SW 1271 (cell line): ENCODE data around the gene MRFAP1L1.

ENCODE experiments used
- DNase-seq, 2 experiments: peaks; one replicate each; lab custom pipeline; 2025; lab: John Stamatoyannopoulos, UW

MRFAP1L1 gene

DNA sequence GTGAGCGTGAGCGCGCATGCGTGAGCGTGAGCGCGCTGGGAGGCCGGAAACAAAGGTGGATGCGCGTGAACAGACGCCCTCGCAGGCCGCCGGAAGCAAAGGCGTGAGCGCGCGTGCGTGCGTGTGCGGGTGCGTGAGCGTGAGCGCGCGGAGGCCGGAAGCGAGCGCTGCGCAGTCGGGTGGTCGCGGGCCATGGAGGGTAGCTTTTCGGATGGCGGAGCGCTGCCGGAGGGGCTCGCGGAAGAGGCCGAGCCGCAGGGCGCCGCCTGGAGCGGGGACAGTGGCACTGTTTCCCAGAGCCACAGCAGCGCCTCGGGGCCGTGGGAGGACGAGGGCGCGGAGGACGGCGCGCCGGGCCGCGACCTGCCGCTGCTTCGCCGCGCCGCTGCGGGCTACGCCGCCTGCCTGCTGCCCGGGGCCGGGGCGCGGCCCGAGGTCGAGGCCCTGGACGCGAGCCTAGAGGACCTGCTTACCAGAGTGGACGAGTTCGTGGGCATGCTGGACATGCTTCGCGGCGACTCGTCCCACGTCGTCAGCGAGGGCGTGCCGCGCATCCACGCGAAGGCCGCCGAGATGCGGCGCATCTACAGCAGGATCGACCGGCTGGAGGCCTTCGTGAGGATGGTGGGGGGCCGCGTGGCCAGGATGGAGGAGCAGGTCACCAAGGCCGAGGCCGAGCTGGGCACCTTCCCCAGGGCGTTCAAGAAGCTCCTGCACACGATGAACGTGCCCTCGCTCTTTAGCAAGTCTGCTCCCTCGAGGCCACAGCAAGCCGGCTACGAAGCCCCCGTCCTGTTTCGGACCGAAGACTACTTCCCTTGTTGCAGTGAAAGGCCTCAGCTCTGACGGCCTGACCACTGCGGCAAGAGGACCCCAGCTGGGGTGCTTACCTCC is 6.6 kb upstream of the MRFAP1L1 start, which contains the start of gene BLOC1S4:
Gene BLOC1S4, plus strand, starts transcription at position 157 of the 894 bp plus-strand sequence. Its CDS starts 36 bp downstream, at position 193.
- peak; percentile 65 to 80 for DNase-seq

DNA sequence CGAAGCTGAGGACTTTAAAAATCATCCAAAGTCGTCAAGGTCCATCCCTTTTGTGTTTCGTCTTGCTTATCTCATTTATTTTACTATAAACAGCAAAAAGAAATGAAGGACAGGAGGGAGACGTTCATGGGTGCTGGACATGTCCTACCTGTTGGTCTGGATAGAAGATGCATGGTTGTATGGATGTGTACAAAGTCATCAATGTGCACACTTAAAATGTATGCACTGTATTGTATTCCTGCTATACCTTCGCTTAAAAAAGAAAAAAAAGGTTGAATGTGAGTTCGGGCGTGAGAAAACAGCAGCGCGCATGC is 6.0 kb upstream of the MRFAP1L1 start:
- DNase-seq = no peak

DNA sequence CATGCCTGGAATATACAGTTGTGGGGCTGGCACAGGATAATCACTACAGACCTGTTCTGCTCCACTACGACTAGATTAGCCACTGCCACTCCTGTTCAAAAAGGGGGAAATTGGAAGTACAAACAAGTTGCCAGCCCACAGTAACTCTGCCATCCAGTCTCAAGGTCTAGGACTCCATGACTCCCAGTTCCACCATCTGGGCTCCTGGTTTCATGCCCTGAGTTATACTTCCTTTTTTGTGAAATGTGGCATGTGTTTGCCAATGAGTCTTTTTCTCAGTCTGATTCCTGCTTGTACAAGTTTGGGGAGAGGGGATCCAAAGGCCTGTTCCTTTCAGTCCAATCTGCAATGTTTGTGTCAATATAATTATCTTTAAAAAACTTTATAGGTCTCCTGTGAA is 5.3 kb upstream of the MRFAP1L1 start:
- DNase-seq = no peak

DNA sequence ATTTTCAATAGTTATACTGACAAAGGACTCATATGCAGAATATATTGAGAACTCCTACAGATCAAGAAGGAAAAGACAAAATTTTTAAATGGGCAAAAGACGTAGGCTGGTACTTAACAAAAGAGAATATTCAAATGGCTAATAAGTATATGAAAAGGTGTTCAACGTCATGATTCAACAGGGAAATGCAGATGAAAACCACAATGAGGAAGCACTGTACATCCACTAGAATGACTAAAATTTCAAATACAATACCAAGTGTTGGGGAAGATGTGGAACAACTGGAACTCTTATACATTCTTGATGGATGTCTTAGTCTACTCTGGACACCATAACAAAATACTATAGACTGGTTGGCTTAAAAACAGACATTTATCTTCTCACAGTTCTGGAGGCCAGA is 1.3 kb upstream of the MRFAP1L1 start:
- no peak for DNase-seq

DNA sequence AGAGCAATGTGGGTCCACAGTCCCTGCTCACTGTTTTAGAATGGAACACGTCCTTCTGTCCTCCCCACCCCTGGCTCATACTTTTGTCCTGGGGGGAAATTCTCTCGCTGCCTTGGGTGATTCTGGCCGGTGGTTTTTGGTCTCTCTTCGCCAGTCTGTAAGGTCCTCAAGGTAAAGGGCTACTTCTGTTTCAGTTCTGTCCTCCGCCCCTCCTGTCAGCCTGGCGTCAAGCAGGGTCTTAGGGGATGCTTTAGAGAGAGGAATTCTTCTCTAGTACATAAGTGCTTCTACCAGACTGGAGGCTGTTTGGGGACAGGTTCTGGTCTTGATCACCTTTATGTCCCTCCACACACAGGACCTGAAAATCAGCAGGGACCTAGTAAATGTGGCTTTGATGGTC is 617 bp upstream of the MRFAP1L1 start:
- DNase-seq = no peak

DNA sequence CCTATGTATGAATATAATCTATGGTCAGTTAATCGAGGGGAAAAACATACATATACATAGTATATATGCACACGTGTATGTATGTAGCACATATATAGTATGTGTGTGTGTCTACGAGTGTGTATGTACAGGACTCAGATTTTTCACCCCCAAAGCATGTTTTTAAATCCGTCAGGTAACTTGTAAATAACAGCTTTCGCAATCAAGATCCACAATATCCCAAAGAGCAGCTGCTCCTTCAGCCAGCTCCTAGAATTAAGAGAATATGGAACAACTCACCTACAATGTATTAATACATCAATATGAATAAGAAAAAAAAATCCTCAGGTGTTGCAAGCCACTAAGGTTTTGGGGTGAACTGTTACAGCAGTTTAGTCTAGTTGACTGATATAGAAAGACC is 3.5 kb downstream of the MRFAP1L1 start:
- no peak for DNase-seq

DNA sequence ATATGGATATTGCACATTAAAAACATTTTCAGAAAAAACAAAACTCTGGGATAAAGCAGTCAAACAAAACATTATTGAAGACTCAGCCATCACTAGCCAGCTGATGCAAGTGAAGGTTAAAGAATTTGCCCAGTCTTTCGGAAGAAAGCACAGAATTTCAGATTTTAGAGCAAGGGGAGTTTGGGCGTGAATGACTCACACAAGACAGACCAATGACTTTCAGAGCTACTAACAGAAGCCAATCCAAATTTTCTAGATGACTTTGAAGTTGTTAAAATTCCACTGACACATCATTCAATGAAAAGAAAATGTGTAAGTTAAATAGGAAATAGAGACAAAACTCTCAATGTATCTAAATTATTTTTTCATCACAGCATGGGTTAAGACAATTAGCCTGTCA is 4.0 kb downstream of the MRFAP1L1 start:
- no peak for DNase-seq

DNA sequence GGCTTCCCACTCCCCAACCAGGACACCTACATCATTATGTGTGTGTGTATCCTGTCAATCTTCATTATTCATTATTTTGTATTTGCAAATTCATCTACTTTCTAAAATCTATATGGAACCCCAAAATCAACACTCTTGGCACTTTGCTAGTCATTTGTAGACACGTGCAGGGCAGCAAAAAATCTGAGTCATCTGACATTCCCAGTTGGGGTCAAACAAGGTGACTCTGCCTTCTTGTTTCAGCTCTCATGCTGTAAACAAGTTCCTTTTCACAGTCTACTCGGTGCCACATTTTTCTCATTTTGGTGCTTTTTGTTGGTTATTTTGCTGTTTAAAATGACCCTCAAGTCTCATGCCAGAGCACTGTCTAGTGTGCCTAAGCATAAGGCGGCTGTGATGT is 5.9 kb downstream of the MRFAP1L1 start:
- no peak for DNase-seq

DNA sequence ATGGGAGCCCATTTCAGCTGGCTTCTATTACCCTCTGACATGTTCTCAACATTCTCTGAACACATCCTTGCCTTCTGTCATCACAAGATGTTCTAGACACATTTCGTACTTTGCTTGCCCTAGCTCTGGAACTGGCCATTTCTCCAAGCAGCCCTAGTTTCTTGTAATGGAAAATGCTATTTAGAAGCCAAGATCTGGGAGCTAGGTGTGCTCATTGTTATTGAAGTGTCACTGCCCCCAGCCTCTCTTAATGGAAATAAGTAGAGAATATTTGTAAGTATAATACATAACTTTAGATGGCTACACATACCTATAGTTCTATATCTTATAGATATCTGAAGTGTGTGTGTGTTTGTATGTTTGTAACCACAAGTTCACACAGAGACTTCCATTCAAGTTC is 6.9 kb downstream of the MRFAP1L1 start:
- no peak for DNase-seq

DNA sequence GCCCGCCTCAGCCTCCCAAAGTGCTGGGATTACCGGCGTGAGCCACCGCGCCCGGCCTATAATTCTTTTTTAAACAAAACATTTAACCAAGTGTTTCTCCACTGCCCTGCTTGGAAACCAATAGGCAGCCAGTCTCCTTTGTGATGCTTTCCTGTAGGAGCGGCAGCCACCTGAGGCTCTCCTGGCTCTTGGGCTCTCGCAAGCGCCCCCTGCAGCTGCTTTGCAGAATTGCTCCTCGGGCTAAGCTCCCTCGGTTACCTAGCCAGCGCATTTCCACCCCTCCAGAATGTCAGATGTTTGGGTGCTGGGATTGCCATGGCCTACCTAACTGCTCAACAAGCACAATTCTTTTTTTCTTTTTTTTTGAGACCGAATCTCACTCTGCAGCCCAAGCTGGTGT is 8.3 kb downstream of the MRFAP1L1 start:
- DNase-seq = peak in 1 of 2 experiments; percentile 10

DNA sequence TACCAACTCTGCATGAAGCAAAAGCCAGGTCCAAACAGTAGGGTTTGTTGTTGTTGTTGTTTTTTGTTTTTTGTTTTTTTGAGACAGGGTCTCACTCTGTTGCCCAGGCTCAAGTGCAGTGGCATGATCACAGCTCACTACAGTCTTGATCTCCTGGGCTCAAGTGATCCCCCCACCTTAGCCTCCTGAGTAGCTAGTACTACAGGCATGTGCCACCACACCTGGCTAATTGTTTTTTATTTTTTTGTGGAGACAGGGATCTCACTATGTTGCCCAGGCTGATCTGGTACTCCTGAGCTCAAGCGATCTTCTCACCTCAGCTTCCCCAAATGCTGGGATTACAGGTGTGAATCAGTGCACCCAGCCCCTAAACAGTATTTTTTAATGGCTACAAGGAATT is 9.8 kb downstream of the MRFAP1L1 start:
- DNase-seq = no peak

DNA sequence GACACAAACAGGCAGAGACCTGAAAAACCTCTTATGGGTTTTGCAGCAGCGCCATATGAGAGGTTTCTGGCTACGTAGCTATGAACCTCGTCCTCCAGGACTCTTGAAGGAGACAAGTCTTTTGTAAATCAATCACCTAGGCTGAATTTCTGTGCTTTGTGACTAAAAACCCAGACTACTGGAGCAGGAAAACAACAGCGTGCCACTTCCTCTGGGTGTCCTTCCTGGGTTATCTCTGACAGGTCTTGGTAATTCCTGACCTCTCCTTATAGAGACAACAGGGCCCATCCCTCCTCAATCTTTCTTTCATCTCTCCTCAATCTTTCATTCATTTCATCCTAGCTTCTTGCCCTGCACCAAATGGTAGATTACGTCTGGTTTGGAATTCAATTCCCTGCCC is 10.3 kb downstream of the MRFAP1L1 start:
- DNase-seq = no peak

DNA sequence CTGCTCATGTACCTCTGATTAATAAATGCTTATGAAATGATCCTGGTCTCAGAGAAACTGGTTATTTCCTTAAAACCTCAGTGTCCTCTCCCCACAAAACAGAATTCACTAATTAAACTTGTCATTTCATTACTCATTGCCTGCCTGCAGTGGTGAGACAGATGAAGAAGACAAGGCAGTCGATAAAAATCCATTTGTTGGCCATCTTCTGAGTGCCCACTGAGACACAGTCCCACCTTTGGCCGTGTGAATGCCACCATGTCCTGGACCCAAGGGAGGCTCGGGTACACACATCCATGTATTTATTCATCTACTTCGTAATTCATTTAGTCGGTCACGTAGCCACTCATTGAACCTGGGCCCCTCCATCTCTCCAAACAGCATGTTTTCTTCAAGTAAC is 12.5 kb downstream of the MRFAP1L1 start:
- no peak for DNase-seq

DNA sequence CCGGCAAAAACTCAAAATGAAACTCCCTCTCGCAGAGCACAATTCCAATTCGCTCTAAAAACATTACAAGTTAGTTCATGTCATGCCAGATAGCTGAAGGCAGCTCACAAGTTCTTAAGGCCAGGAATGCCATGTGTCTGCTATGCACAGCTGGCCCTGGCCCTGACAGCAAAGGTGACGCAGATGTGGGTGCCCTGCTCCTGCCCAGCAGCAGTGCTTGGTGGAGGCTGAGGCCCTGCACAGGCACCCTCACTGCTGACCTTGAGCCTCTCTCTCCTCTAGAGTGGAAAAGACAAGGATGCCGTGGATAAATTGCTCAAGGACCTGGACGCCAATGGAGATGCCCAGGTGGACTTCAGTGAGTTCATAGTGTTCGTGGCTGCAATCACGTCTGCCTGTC is 13.1 kb downstream of the MRFAP1L1 start:
- no peak for DNase-seq

DNA sequence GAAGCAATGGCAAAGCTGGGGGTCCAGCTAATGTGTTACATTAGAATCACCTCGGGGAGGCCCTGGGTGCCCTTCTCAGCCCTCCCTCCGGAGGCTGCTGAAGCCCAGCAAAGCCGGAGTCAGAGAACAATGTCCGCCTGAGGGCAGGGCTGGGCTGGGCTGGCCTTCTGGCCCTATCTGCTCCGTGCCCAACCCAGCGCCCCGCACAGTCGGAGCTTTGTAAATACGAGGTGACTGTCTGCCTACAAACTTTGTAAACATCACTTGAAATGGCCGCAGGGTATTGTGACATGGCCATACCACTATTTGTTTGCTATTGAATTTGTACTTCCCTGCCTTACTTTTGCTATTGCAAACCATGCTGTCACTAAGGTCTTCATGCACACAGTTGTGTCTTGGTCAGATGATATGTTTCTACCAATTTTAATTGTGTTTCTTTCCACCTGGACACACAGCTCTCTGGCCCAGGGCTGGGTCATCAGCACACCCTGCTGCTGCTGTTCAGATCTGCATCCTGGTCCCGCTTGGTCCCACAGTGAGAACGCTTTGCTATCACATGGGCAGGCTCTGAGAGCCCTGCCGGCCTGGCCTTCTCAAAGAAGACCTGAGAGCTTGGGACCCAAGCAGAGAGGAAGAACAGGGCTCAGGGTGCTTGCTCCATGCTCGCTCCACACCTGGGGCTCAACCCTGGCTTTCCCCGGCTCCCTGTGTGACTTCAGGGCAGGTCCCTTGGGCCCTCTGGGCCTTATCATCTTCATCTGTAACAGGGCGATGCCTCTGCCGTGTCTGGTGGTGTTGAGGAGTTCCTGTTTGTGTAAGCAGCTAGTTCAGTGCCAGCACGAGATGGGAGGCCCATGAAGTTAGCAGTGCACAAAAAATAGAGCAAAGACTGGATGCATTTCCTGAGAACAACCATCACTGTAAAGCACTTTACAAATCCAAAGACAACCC is 13.7 kb downstream of the MRFAP1L1 start:
- DNase-seq = no peak

DNA sequence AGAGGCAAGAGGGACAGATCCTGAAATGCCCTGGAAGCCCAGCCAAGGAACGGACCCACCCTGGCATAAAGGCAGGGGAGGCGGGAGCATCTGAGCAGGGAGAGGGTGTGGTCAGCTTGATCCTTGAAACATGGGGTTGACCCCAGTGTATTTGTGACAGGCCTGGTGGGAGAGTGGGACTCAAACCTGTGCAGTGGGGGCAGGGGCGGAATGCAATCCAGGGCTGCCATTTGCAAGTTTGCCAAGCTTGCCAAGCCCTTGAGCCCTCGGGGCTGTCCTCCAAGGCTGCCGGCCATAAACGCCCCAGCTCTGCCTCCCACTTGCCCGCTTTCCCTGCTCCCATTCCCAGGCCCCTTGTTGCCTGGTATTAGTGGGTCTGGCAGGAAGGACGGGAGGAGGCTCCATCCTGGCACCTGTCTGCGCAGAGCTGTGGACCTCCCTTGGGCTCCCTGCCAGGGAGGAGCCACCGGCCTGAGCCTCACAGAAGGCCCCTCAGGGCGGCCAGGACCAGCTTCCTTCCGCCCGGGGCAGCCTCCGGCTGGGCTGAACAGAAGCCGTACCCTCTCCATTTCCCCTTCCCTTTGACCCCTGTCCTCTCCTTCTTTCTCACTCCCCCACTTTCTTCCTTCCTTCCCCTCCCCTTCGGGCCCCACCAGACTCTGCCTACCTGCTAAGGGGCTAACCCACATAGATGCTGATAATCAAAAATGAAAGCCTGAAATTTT is 15.3 kb downstream of the MRFAP1L1 start:
- no peak for DNase-seq

DNA sequence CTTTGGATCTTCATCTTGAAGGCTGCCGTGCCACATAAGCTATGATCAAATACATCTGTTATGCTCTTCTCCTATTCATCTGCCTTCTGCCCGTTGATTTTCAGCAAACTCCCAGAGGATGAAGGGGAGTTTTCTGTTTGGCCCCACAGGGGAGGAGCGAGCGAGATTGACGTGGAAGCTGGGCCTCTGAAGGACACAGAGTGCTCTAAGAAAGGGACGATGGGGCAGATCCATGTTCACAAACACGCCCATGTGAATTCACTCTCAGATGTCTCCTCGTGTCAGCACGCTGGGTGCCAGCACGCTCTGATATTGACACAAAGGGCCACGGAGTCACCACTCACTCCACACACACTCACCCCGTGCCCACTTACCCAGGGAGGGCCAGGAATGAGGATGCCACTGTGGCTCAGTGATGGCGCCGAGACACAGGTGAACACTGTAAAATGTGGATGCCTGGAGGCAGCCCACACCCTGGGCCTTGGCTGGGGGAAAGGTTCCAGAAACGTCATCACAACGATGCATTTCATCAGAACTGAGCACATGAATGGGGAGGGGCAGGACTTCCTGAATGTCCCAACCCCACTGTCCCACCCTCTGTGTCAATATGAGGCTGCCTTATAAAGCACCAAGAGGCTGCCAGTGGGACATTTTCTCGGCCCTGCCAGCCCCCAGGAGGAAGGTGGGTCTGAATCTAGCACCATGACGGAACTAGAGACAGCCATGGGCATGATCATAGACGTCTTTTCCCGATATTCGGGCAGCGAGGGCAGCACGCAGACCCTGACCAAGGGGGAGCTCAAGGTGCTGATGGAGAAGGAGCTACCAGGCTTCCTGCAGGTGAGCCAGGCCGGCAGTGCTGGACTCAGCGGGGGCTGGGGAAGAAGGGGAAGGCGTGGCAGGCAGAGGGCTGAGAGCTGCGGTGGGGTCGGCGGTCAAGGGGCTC is 16.2 kb downstream of the MRFAP1L1 start, which contains the start of gene S100P:
Gene S100P, plus strand, starts transcription at position 648 of the 946 bp plus-strand sequence. Its CDS starts 55 bp downstream, at position 703.
- DNase-seq = no peak

DNA sequence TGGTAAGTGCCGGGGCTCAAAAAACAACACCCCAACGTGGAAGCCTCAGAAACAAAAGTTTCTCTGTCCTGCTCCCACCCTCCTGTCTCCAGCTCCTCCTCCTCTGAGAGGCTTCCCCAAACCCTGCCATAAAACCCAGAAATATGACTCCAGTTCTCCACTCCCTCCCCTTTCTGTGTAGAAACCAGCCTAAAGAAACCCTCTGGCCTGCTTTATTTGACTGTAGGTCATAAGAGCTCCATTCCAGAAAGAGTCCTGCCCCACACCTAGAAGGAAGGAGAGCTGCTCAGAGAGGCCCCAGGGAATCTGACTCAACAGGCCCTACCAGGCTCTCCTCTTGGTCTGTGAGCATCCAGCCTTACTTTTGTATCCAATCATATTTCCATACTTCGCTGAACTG is 16.9 kb downstream of the MRFAP1L1 start:
- DNase-seq = no peak

DNA sequence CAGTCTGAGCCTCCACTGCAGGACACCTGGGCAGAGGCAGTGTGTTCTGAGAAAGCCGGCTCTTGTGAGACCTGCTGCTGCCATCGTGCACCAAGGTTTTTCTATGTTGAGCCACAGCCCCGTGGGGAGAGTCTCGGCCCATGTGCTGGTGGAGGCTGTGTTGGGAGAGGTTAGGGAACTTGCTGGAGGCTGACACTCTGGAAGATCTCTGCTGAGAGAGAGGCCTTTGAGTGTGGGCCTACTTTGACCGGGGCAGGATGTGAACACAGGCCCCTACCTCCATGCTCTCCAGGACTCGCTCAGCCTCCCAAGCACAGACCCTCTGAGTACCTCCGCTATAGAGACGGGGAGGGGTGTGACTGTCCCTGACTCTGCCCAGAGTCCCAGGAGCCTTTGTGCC is 17.3 kb downstream of the MRFAP1L1 start:
- no peak for DNase-seq

DNA sequence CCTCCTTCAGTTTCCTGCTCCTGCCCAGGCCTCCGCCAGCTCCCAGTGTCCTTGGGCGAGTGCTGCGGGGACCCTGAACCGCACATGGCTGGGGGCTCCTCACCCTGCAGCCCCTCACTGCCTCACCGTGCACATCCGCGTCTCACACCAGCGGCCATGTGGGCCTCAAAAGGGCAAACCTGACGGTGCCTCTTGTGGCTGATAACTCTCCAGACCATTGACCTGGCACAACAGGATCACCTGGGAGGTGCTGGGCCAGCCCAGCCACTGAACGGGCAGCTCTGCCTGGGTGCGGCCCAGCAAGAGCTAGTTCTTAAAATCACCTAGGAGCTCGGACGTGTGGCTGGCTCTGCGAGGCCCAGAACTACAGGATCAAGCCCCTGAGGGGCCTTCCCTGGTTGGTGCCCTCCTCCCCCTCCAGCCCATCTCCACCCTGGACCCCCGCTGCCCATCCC is 20.1 kb downstream of the MRFAP1L1 start:
- no peak for DNase-seq
